Stimulated activated naive CD8-positive, alpha-beta T cell treated with anti-CD3 and anti-CD28 coated beads, Interleukin-15, amount 100 ng/mL, for 72 hours (primary cell): ENCODE data around the gene DUOXA2.

Experiments
- ATAC-seq: fragments of 150-1000 bp; cut with Tn5 transposase; 2 replicates; pipeline ENCODE4 v1.10.0; 2021; ENCODE audit warnings: mild to moderate bottlenecking, moderate library complexity
- DNase-seq, 2 donors: peaks; one replicate each; pipeline ENCODE4 v3.0.0; 2021 to 2022
- H3K27ac Mint-ChIP-seq, 2 donors: one replicate each; pipeline ENCODE4 v1.8.0; 2022; ENCODE audit warnings: mild to moderate bottlenecking in 2 of 2, mixed read lengths in 2 of 2, moderate library complexity in 2 of 2
- H3K27me3 Mint-ChIP-seq: one replicate; pipeline ENCODE4 v1.8.0; 2022; ENCODE audit warnings: mixed read lengths
- H3K4me1 Mint-ChIP-seq: one replicate; pipeline ENCODE4 v1.8.0; 2022; ENCODE audit warnings: mild to moderate bottlenecking, mixed read lengths
- H3K4me3 Mint-ChIP-seq, 2 donors: one replicate each; pipeline ENCODE4 v1.8.0; 2022; ENCODE audit warnings: mild to moderate bottlenecking in 2 of 2, mixed read lengths in 2 of 2, moderate library complexity in 1 of 2
- H3K9me3 Mint-ChIP-seq, 2 donors: one replicate each; pipeline ENCODE4 v1.8.0; 2022; ENCODE audit warnings: mixed read lengths in 2 of 2

The DUOXA2 gene

DNA sequence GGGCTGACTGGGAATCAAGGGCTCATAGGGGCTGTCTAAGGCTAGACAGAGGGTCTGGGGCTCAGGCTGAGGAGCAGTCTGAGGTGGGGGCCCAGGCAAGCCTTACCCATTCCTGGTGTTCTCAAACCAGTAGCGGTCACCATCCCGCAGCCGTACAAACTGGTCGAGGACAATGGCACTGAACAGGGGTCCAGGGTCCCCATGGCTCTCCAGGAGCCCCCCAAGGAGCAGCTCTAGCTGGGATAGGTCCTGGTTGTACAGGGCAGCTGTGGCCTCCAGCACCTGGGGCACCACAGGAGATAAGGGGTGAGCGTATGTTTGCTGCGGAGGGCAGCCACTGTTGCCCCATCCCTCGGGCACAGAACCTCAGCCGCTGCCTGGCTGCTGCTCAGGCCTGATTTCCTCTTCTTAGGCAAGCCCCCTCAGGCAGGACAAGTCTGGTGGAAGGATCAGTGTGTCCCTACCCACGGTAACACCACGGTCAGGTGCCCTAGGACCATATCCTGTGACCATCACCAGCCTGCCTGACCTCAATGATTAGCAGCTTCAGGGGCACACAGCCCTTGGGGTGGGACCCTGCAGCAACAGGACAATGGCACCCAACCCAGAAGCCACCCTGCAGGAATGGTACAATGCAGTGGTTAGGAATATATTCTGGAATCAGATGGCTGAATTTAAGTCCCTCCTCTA, 6.0 kb upstream of the DUOXA2 start:
- no peak overlapping the region for H3K27ac Mint-ChIP-seq
- H3K4me1 Mint-ChIP-seq = peaks cover 18% of the 10 kb centered on the region
- ATAC-seq (no peak), DNase-seq (no peak)
- H3K9me3 Mint-ChIP-seq = no peaks in the 10 kb centered on the region
- H3K27me3 Mint-ChIP-seq = peaks cover 58% of the 10 kb centered on the region
- H3K4me3 Mint-ChIP-seq = no peak overlapping the region

DNA sequence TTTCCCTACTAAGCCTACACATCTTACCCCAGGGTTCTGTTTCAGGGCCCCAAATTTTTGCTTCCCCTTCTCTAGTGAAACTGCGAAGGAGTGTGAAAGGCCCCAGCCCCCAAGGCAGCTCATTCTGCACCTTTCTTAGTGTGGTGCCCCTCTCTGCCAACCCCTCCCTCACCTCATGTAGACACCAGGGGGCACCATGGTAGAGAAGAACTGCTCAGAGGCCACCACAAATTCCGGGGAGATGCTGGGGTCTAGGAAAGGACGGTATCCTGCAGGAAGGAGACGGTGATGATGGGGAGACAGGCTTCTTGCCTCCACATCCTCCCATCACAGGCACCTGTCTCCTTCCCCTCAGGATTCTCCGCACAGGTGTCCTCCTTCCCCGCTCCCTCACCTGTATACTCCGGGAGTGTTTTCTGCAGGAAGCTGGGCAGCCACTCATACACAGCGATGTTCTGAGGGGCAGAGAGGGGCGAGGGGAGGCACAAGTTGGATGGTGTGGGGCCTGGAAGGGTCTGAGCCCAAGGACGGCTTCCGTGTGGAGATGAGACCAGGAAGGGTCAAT, 3.8 kb upstream of the DUOXA2 start:
- no peak for DNase-seq
- peaks cover 39% of the 10 kb centered on the region for H3K4me1 Mint-ChIP-seq
- ATAC-seq = no peak
- H3K27me3 Mint-ChIP-seq = peaks cover 79% of the 10 kb centered on the region
- no peaks in the 10 kb centered on the region for H3K9me3 Mint-ChIP-seq
- no peak overlapping the region for H3K27ac Mint-ChIP-seq
- H3K4me3 Mint-ChIP-seq = no peak overlapping the region

DNA sequence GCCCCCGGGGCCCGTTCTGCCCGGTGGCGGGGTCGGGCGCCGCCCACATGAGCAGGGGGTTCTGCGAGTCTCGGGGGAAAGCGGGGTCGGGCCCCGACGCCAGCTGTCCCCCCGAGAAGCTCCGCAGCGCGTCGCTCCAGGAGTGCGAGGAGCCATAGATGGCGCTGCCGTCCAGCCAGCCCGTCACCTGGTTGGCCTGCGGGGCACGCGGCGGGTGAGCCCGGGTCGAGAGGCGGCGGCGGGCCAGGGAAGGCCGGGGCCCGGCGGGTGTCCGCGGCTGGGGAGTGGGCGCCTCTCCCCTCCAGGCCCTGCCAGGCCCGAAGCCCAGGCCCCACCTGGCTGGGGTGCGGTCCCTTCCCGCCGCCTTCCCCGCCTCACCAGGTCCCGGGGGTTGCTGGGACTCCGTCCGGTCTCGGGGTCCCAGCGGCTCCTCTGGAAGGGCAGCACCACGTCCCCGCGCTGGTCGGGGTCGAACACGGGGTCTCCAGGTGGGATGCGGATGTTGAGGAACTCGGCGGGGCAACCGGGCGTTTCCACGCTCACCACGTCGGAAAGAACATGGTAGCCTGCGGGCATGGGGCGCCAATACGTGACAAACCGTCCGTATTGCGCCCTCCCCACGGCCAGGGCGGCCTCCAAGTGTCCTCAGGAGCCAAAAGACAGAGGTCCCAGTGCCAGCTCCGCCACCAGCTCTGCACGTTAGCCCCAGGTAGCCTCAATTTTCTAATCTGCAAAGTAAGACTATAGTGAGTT, 2.6 kb upstream of the DUOXA2 start:
- ATAC-seq = peak; percentile 13
- H3K27me3 Mint-ChIP-seq = peaks cover 82% of the 10 kb centered on the region
- DNase-seq = no peak
- peak overlapping the region; percentile 5 to 68 for H3K4me3 Mint-ChIP-seq
- H3K9me3 Mint-ChIP-seq = no peaks in the 10 kb centered on the region
- peaks cover 48% of the 10 kb centered on the region for H3K4me1 Mint-ChIP-seq
- no peak overlapping the region for H3K27ac Mint-ChIP-seq

DNA sequence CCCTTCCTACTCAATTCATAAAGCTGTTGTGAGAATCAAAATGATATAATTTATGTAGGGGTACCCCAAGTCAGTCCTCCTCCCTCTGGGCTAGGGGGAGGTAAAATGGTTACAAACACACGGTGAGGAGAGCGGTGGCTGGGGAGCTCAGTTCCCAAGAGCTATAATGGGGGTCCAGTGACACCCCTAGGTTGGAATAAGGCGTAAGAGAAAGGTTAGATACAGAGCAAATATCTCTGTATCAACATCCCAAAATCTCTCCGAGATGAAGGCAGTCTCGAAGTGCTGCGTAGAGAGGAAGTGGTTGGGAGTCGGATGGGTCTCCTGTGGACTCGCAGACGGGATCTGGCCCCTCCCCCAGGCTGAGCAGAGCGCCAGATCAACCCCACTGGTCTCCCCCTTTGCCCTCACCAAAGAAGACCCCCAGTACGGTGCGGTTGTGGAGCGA, 2.0 kb upstream of the DUOXA2 start:
- no peak overlapping the region for H3K27ac Mint-ChIP-seq
- DNase-seq (no peak), ATAC-seq (no peak)
- H3K9me3 Mint-ChIP-seq = no peaks in the 10 kb centered on the region
- peak overlapping the region; percentile 54 to 68 for H3K4me3 Mint-ChIP-seq
- H3K4me1 Mint-ChIP-seq = peaks cover 53% of the 10 kb centered on the region
- H3K27me3 Mint-ChIP-seq = peaks cover 83% of the 10 kb centered on the region

DNA sequence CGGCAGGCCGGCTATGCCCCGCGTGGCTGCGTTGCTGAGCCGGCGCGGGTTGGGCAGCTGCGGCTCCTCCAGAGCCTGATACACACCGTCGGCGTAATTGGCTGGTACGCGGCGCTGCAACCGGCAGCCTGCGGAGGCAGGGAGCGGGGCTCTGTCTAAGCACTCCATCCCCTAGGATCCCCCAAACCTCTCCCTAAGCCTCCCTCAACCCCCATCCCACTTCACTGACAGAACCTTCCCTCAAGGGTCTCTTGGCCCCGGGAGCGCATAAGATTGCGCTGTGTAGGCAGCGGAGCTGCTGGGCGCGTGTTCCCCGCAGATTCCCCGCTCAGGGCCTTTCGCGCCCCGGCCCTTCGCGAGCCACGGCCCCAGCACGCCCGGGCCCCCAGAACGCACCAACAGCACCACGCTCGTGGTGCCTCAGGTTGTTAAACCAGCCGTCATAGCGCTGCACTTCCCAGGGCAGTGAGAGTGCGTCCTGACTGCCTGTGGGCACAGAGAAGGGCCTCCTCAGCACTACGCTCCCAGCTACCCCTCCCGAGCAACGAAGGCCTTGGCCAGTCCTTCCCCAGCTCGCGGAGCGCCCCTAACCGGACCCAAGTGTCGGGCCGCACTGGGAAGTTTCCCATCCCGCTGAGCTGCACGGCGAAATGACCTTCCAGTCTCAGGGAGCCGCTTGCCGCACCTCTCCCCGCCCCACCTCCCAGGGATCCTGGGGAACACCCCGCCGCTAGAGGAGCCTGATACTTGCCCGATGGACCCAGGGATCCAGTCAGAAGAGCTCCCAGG, 1.3 kb upstream of the DUOXA2 start:
- peak overlapping the region; percentile 54 to 68 for H3K4me3 Mint-ChIP-seq
- no peak for DNase-seq
- no peak overlapping the region for H3K27ac Mint-ChIP-seq
- ATAC-seq = peak; percentile 6
- H3K27me3 Mint-ChIP-seq = peaks cover 87% of the 10 kb centered on the region
- H3K9me3 Mint-ChIP-seq = no peaks in the 10 kb centered on the region
- H3K4me1 Mint-ChIP-seq = peaks cover 59% of the 10 kb centered on the region

DNA sequence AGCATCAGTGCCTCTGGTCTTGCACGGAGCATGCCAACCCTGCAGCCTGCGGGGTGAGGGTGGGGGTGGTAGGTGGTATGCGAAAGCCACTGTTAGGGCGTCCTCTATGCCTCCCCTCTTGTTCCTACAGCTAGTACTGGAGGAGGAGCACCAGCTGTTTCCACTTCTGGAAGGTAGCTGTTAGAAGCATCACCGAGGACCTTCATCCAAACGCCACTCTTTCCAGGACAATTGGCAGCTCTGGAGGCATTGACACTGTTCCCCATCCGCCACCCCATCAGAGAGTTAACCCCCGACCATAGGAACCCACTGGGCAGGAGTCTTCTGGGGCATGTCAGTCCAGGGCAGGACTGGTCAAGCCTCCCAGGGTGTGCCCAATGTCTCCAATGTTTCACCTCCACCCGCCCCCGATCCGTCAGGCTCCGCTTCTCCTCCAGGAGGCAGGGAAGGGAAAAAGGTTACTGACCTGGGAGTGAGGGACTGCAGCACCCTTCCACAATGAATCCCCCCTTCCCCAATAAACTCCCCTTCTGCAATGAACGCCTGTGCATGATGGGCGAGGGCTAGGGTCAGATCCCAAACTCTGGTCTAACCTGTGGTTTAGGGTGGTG, 641 bp upstream of the DUOXA2 start:
- Mint-ChIP-seq H3K4me1 (peaks cover 66% of the 10 kb centered on the region), H3K4me3 (peak overlapping the region in 1 of 2 donors; percentile 68), H3K27me3 (peaks cover 94% of the 10 kb centered on the region), H3K27ac (no peak overlapping the region), H3K9me3 (no peaks in the 10 kb centered on the region)
- DNase-seq = no peak
- ATAC-seq = no peak

DNA sequence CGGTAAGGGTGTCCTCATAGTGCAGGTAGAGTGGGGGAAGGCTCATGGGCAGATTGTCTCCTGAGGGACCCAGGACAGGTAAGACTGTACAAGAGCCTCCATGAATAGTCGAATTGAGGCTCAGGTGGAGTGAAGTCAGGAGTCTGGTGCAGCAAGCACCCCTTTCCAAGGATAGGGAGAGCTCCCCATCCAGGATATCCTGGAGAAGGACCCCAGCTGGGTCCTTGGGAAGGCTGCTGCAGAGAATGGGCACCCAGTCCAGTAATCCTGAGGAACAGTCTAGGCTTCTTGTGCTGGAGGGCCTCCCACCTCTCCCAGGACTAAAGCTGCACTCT, 592 bp downstream of the DUOXA2 start:
- H3K9me3 Mint-ChIP-seq = no peaks in the 10 kb centered on the region
- DNase-seq (no peak), ATAC-seq (no peak)
- H3K27me3 Mint-ChIP-seq = peaks cover 91% of the 10 kb centered on the region
- H3K4me1 Mint-ChIP-seq = peaks cover 66% of the 10 kb centered on the region
- H3K4me3 Mint-ChIP-seq = peak overlapping the region in 1 of 2 donors; percentile 27
- no peak overlapping the region for H3K27ac Mint-ChIP-seq

DNA sequence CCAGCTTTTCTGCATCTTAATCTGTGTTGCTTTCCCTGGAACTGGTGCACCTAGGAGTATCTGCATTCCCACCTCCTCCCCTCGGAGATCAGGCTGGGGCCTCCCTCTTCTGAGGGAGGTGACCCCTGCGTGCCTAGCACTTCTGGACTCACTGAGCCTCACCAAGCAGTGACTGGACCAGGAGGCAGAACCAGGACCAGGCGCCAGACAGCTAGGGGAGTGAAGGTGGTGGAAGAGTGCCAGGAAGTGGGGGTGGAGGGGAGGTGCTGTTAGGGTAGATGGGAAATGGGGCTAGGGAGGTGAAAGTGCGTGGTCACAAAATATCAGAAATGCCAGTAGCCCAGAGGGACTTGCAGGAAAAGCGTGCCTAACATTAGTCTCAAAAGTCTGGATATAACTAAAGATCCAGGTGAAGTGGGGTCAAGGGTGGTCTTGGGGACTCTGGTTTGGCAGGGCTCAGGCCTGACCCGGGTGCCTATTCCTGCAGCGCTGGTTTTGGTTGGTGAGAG, 1.2 kb downstream of the DUOXA2 start:
- H3K27me3 Mint-ChIP-seq = peaks cover 88% of the 10 kb centered on the region
- no peaks in the 10 kb centered on the region for H3K9me3 Mint-ChIP-seq
- DNase-seq (no peak), ATAC-seq (no peak)
- no peak overlapping the region for H3K4me3 Mint-ChIP-seq
- H3K4me1 Mint-ChIP-seq = peaks cover 65% of the 10 kb centered on the region
- H3K27ac Mint-ChIP-seq = no peak overlapping the region

DNA sequence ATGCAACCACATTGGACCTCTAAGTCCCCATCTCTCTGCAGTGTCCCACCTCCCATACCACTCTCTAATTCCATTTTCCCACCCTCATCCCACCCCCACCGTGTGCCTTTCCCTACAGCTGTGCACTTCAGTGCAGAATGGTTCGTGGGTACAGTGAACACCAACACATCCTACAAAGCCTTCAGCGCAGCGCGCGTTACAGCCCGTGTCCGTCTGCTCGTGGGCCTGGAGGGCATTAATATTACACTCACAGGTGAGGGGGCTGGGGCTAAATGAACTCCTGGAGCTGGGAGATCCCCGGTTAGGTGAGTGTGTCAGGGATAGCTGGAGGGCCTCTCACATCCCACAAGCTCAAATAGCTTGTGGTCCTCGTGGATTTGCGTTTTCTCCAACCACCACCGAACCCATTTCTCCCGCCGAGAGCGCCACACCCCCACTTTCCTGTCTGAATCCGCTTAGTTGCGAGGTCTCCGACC, 1.9 kb downstream of the DUOXA2 start:
- H3K4me1 Mint-ChIP-seq = peaks cover 62% of the 10 kb centered on the region
- DNase-seq (no peak), ATAC-seq (no peak)
- H3K27me3 Mint-ChIP-seq = peaks cover 83% of the 10 kb centered on the region
- no peak overlapping the region for H3K27ac Mint-ChIP-seq
- H3K9me3 Mint-ChIP-seq = no peaks in the 10 kb centered on the region
- peak overlapping the region in 1 of 2 donors; percentile 68 for H3K4me3 Mint-ChIP-seq

DNA sequence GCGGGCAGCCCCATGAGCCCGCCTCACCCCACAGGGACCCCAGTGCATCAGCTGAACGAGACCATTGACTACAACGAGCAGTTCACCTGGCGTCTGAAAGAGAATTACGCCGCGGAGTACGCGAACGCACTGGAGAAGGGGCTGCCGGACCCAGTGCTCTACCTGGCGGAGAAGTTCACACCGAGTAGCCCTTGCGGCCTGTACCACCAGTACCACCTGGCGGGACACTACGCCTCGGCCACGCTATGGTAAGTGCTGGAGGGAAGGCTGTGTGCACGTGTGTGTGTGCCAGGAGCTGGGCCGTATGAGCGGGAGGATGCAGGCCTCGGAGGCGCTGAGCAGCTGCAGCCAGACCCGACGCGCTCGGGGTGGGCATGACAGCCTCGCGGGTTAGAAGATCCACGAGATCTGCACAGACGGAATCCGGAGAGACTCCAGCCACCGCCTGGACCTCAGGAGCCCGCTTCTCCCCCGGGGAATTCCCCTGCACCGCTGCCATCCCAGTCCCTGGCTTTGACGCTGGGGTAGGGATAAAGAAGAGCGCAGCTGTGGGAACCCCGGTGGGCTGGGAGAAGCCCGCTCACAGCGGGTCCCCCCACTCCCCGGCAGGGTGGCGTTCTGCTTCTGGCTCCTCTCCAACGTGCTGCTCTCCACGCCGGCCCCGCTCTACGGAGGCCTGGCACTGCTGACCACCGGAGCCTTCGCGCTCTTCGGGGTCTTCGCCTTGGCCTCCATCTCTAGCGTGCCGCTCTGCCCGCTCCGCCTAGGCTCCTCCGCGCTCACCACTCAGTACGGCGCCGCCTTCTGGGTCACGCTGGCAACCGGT, 2.6 kb downstream of the DUOXA2 start:
- no peak for DNase-seq
- Mint-ChIP-seq H3K4me3 (peak overlapping the region; percentile 68 to 73), H3K4me1 (peaks cover 62% of the 10 kb centered on the region), H3K27me3 (peaks cover 83% of the 10 kb centered on the region), H3K9me3 (no peaks in the 10 kb centered on the region), H3K27ac (peak overlapping the region in 1 of 2 donors; percentile 64)
- ATAC-seq = no peak

DNA sequence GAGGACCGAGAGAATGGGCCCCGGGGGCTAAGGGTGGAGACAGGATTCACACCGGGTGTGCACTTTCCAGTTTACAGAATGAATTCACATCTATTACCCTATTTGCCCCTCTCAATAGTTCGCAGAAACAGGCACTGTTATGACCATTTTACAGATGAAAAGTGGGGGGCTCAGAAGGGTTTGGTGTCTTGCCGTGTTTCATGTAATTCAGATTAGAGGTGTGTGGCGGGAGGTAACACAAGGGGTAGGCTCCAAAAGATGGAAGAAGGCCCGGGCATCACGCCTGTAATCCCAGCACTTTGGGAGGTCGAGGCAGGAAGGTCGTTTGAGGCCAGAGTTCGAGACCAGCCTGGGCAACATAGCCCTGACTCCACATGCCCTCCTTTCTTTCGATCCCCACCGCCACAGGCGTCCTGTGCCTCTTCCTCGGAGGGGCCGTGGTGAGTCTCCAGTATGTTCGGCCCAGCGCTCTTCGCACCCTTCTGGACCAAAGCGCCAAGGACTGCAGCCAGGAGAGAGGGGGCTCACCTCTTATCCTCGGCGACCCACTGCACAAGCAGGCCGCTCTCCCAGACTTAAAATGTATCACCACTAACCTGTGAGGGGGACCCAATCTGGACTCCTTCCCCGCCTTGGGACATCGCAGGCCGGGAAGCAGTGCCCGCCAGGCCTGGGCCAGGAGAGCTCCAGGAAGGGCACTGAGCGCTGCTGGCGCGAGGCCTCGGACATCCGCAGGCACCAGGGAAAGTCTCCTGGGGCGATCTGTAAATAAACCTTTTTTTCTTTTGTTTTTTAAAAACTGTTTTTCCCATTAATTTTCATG, 3.4 kb downstream of the DUOXA2 start:
- DNase-seq (no peak), ATAC-seq (peak; percentile 13)
- Mint-ChIP-seq H3K4me1 (peaks cover 54% of the 10 kb centered on the region), H3K9me3 (no peaks in the 10 kb centered on the region), H3K4me3 (peak overlapping the region; percentile 68 to 73), H3K27ac (no peak overlapping the region), H3K27me3 (peaks cover 79% of the 10 kb centered on the region)

DNA sequence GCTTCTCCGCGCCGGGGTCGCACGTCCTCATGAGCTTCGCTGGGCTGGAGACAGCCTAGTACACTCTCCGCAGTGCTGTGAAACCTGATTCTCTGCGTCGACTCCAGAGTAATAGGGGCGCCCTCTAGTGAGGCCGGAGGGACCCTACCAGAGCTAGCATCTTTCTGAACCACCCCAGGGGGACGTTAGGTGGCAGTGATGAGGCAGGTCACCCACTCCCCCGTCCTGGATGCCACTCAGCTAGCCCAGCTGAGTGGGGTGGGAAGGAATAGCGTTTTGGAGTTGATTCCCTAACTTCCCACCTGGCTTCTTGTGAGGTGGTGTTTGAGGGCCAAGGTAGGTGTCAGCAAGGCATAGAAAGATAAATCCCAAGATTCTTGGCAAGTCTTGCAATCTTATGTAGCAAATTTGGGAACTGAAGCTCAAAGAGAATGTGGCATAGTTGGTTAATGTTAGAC, 4.0 kb downstream of the DUOXA2 start:
- Mint-ChIP-seq H3K27ac (no peak overlapping the region), H3K4me3 (peak overlapping the region; percentile 68 to 73)

DNA sequence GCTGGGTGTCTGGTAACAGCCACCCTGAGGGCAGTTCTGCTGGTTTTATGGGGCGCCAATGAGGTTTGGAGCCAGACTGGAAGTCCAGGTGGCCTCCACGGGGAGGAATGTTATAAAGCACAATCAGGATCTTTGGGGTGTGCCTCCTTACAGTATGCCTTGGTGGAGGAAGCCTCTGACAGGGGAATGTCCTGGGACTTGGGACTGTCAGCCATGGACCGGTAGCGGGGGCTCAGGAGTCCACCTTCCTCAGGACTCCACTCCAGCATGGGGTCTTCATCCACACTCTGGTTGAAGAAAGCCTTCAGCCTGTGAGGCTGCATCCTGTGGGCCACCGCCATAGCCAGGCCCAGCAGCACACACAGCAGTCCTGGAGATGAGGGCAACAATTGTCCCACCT, 4.9 kb downstream of the DUOXA2 start:
- peaks cover 40% of the 10 kb centered on the region for H3K4me1 Mint-ChIP-seq

More for the DNA sequence above, 4.0 kb downstream of the DUOXA2 start:
- peak; percentile 97 for ATAC-seq
- Mint-ChIP-seq H3K27me3 (peaks cover 79% of the 10 kb centered on the region), H3K4me1 (peaks cover 48% of the 10 kb centered on the region), H3K9me3 (no peaks in the 10 kb centered on the region)
- peak; percentile 86 to 88 for DNase-seq

More for the DNA sequence above, 4.9 kb downstream of the DUOXA2 start:
- ATAC-seq = no peak
- H3K9me3 Mint-ChIP-seq = no peaks in the 10 kb centered on the region
- DNase-seq = no peak
- no peak overlapping the region for H3K27ac Mint-ChIP-seq
- peaks cover 76% of the 10 kb centered on the region for H3K27me3 Mint-ChIP-seq
- no peak overlapping the region for H3K4me3 Mint-ChIP-seq
